AG04450 (cell line): ENCODE data around the gene LEMD1. TPM values are rescaled to one million over a fixed set of nuclear protein-coding genes. Genes with fewer than 3 reads are reported as not detected.

Experiments used
- CTCF ChIA-PET: fragments of 300-600, 350-600 bp; formaldehyde crosslinking; extraction: SDS; loops from one replicate; lab custom pipeline; 2022; ENCODE audit warnings: antibody characterized with exemption, inconsistent platforms; lab: Charles Lee
- POLR2A ChIA-PET: fragments of 350-600 bp; formaldehyde crosslinking; extraction: SDS; loops from one replicate; lab custom pipeline; 2021; ENCODE audit warnings: antibody characterized with exemption, inconsistent platforms; lab: Yijun Ruan, JAX
- DNase-seq: peaks from one replicate; pipeline ENCODE4 v3.0.0-alpha.2; 2011; ENCODE audit warnings: low read depth, low spot score
- H3K27ac ChIP-seq: one replicate; pipeline ENCODE4 v1.5.1; 2012; ENCODE audit warnings: low read depth, low read length, control low read depth
- H3K27me3 ChIP-seq: one replicate; pipeline ENCODE4 v1.6.0; 2012; ENCODE audit warnings: low read length; ENCODE audit not compliant: control insufficient read depth, insufficient read depth
- H3K4me3 ChIP-seq: 2 replicates; pipeline ENCODE4 v1.5.1; 2011; ENCODE audit warnings: mild to moderate bottlenecking, low read depth, low read length, control low read depth
- H3K9me3 ChIP-seq: 2 replicates; pipeline ENCODE4 v1.5.1; 2012; ENCODE audit warnings: low read length; ENCODE audit not compliant: control insufficient read depth, insufficient read depth
- polyA plus RNA-seq: library from polyadenylated mRNA; depleted of rRNA; stranded (reverse); fragments of >200 nt; gene quantifications from 2 replicates; pipeline ENCODE4 v1.2.3, GENCODE V29; 2011
- TF ChIP-seq, protein P1 (sequence below): IDR thresholded peaks from 2 replicates; pipeline ENCODE4 v1.5.1; 2011; ENCODE audit warnings: low read depth, low read length, control low read depth, inconsistent platforms

LEMD1 gene
- polyA plus RNA-seq, 1 experiment: not detected

DNA sequence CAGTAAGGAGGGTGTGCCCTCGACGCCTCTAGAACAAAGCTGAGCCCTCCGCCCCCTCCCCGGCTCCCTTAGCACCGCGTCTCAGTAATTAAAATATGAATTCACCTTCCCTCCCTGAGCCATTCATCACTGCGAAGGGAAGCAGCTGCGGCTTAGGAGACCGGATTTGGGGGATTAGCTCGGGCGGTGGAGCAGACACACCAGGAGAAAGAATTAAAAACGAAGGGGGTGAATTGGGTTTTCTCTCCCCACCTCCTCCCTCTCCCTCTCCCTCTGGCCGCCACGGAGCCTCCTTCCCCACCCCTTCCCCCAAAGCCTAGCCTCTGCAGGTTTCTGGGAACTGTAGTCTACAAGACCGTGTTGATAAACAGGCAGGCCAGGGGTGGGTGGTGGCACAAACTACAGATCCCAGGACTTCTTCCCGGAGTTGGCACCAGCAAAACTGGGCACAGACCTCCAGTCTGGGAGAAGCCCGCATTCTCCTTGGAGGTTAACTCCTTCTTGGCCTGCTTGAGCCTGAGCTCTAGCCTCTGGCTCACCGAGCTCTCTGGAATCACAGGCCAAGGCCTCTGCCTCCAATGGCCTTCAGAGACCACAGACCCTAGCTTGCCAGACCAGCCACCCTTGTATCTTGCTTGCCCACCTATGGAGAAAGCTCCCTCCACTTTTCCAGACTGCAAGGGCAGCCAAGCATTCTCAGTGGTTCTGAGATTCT is 23.2 kb upstream of the LEMD1 start:
- Histone ChIP-seq H3K27ac (no peak overlapping the region), H3K4me3 (no peak overlapping the region), H3K27me3 (peaks cover 22% of the 10 kb centered on the region), H3K9me3 (no peaks in the 10 kb centered on the region)
- DNase-seq: no peak
- TF ChIP-seq, protein P1, sequence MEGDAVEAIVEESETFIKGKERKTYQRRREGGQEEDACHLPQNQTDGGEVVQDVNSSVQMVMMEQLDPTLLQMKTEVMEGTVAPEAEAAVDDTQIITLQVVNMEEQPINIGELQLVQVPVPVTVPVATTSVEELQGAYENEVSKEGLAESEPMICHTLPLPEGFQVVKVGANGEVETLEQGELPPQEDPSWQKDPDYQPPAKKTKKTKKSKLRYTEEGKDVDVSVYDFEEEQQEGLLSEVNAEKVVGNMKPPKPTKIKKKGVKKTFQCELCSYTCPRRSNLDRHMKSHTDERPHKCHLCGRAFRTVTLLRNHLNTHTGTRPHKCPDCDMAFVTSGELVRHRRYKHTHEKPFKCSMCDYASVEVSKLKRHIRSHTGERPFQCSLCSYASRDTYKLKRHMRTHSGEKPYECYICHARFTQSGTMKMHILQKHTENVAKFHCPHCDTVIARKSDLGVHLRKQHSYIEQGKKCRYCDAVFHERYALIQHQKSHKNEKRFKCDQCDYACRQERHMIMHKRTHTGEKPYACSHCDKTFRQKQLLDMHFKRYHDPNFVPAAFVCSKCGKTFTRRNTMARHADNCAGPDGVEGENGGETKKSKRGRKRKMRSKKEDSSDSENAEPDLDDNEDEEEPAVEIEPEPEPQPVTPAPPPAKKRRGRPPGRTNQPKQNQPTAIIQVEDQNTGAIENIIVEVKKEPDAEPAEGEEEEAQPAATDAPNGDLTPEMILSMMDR: no peak
- POLR2A ChIA-PET: no interaction called here
- CTCF ChIA-PET: interaction anchor here (0.7 to 1.2 kb wide), 2 partner anchors 91 to 509 kb away, joined by 7 to 9 read pairs; no protein-coding TSS in a partner anchor

DNA sequence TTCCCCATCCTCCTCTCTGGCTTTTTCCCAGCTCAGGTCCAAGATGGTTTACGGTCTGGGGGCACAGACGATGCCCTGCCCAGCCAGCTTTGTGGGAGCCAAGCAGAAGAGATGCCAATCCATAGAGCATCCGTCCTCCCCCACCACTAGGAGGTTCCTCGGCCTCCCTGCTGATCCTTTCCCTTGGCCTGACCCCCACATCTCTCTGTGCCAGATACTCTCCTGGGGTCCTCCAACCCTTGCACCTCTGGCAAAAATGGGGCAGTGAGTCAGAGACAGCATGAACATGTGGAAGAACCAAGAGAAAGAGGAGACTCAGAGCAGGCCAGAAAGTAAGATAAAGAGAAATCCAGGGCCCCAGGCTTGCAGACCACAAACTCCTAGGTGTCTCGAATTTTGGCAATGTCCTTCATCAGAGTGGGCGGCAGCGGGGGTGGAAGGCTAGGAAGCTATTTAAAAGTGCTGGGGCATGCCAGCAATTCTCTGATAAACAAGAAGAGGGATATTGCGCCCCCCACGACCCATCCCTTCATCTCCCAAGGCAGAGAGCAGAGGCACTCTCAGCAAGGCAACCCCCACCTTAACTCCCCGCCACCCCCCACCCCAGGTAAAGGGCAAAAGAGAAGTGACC is 22.6 kb upstream of the LEMD1 start:
- Histone ChIP-seq H3K4me3 (no peak overlapping the region), H3K9me3 (no peaks in the 10 kb centered on the region), H3K27ac (no peak overlapping the region), H3K27me3 (peaks cover 22% of the 10 kb centered on the region)
- CTCF ChIA-PET: interaction anchor here (0.7 to 1.4 kb wide), 4 partner anchors 14 to 510 kb away, joined by 6 to 9 read pairs (median 8); no protein-coding TSS in a partner anchor
- DNase-seq: no peak
- TF ChIP-seq, protein P1: no peak
- POLR2A ChIA-PET: no interaction called here

GRCh38 chr1:205443585-205444299 is 21.9 kb upstream of the LEMD1 start:
- ChIA-PET CTCF (interaction anchor here (1.2 to 1.4 kb wide), 2 partner anchors 13 to 90 kb away, joined by 6 to 8 read pairs; no protein-coding TSS in a partner anchor), POLR2A (no interaction called here)
- peaks cover 26% of the 10 kb centered on the region for H3K27me3 ChIP-seq
- H3K9me3 ChIP-seq: no peaks in the 10 kb centered on the region
- no peak overlapping the region for H3K4me3 ChIP-seq
- no peak for DNase-seq
- H3K27ac ChIP-seq: no peak overlapping the region
- TF ChIP-seq, protein P1: no peak

- TF ChIP-seq, protein P1: no peak
- H3K9me3 ChIP-seq: no peaks in the 10 kb centered on the region
- no peak overlapping the region for H3K27ac ChIP-seq
- H3K27me3 ChIP-seq: peaks cover 27% of the 10 kb centered on the region
- H3K4me3 ChIP-seq: no peak overlapping the region
- CTCF ChIA-PET: interaction anchor here (1.3 kb wide), 1 partner anchor 12 kb away, joined by 6 read pairs; no protein-coding TSS in a partner anchor
- DNase-seq: no peak
- POLR2A ChIA-PET: interaction anchor here (0.6 kb wide), 1 partner anchor 21 kb away, joined by 3 read pairs; no protein-coding TSS in a partner anchor
Measured at GRCh38 chr1:205442051-205442725, 20.3 kb upstream of the LEMD1 start.
